PFSK-1 (cell line): ENCODE results near the gene DAND5.

ENCODE experiments used
- POLR2AphosphoS5 ChIP-seq: IDR thresholded peaks from 2 replicates; pipeline ENCODE4 v1.6.1; 2012; ENCODE audit warnings: low read depth, mild to moderate bottlenecking, control low read depth, low read length, moderate library complexity
- REST ChIP-seq, 2 experiments: IDR thresholded peaks; 2 replicates each; pipeline versions ENCODE4 v1.6.1 to v1.8.0; 2011 to 2012; ENCODE audit warnings: low read depth in 2 of 2, low read length in 2 of 2, control low read depth in 1 of 2, inconsistent platforms in 1 of 2, mild to moderate bottlenecking in 1 of 2, moderate library complexity in 1 of 2; ENCODE audit not compliant: insufficient read depth in 1 of 2
- SIN3A ChIP-seq: IDR thresholded peaks from 2 replicates; pipeline ENCODE4 v1.6.1; 2012; ENCODE audit warnings: mild to moderate bottlenecking, low read length, moderate library complexity, borderline replicate concordance; ENCODE audit not compliant: insufficient read depth

GRCh38 chr19:13007292-13008045, 38.1 kb downstream of the DAND5 start:
- TF ChIP-seq POLR2AphosphoS5 (no peak), REST (IDR thresholded peaks at IDR 0.05; ENCODE audit: insufficient read depth in 1 of 2, low read depth in 2 of 2, low read length in 2 of 2) (no peak), SIN3A (no peak)
